HepG2 (cell line): ENCODE measurements around the gene POU3F1. TPM values are rescaled to one million over a fixed set of nuclear protein-coding genes. Genes with fewer than 3 reads are reported as not detected.

Experiments used
- CENPT ChIP-seq: sonication (generic); formaldehyde crosslinking; IDR thresholded peaks from 2 replicates; pipeline ENCODE4 v1.8.0; 2022; ENCODE audit warnings: low read depth, mild to moderate bottlenecking, moderate library complexity, missing genetic modification reagents
- HOXA5 ChIP-seq: sonication (generic); formaldehyde crosslinking; IDR thresholded peaks from 2 replicates; pipeline ENCODE4 v1.4.0; 2020; ENCODE audit warnings: missing genetic modification reagents
- ISL2 ChIP-seq: sonication (generic); formaldehyde crosslinking; IDR thresholded peaks from 2 replicates; pipeline ENCODE4 v1.5.0; 2020; ENCODE audit warnings: missing genetic modification reagents
- MEIS2 ChIP-seq: sonication (generic); formaldehyde crosslinking; IDR thresholded peaks from 2 replicates; pipeline ENCODE4 v1.9.0; 2021; ENCODE audit warnings: mild to moderate bottlenecking, missing genetic modification reagents
- THYN1 ChIP-seq: sonication (generic); formaldehyde crosslinking; IDR thresholded peaks from 2 replicates; pipeline ENCODE4 v1.8.1; 2023; ENCODE audit warnings: low read depth, mild to moderate bottlenecking, moderate library complexity, missing genetic modification reagents, borderline replicate concordance
- ZC3H4 ChIP-seq: sonication (generic); formaldehyde crosslinking; IDR thresholded peaks from 2 replicates; pipeline ENCODE4 v1.4.0; 2020; ENCODE audit warnings: missing genetic modification reagents, borderline replicate concordance
- ZFP90 ChIP-seq: sonication (generic); formaldehyde crosslinking; IDR thresholded peaks from 2 replicates; pipeline ENCODE4 v1.8.0; 2022; ENCODE audit warnings: missing genetic modification reagents, mild to moderate bottlenecking, inconsistent platforms, borderline replicate concordance
- ZNF674 ChIP-seq: sonication (generic); formaldehyde crosslinking; IDR thresholded peaks from 2 replicates; pipeline ENCODE4 v1.5.0; 2020; ENCODE audit warnings: low read depth, mild to moderate bottlenecking, missing genetic modification reagents
- ZNF713 ChIP-seq: sonication (generic); formaldehyde crosslinking; IDR thresholded peaks from 2 replicates; pipeline ENCODE4 v1.4.0; 2020; ENCODE audit warnings: mild to moderate bottlenecking, missing genetic modification reagents
- ZNF878 ChIP-seq: sonication (generic); formaldehyde crosslinking; IDR thresholded peaks from 2 replicates; pipeline ENCODE4 v1.8.1; 2023; ENCODE audit warnings: mild to moderate bottlenecking, missing genetic modification reagents, moderate library complexity
- ZSCAN30 ChIP-seq: sonication (generic); formaldehyde crosslinking; IDR thresholded peaks from 2 replicates; pipeline ENCODE4 v1.5.0; 2020; ENCODE audit warnings: mild to moderate bottlenecking, missing genetic modification reagents
- polyA plus RNA-seq, 8 experiments: library from polyadenylated mRNA; depleted of rRNA in 3 of 8; stranded (reverse) in 7 of 8; unstranded in 1 of 8; fragments of >200 nt; fragmentation: Illumina TruSeq in 4 of 8; extraction: Trizol in 4 of 8; gene quantifications; 2 replicates each; pipeline versions ENCODE4 v1.2.1 to v1.2.3, GENCODE V29; 2011 to 2016; ENCODE audit warnings: low read depth in 4 of 8, missing spikeins in 1 of 8, mixed read lengths in 1 of 8; ENCODE audit not compliant: insufficient read depth in 1 of 8
- total RNA-seq, 5 experiments: library from RNA; depleted of rRNA; stranded (reverse); fragments of >200 nt; fragmentation: Illumina TruSeq; extraction: Trizol; gene quantifications; 2 replicates each; pipeline ENCODE4 v1.2.3, GENCODE V29; 2016; ENCODE audit warnings: low read depth in 1 of 5
- TF ChIP-seq, protein P1 (sequence below): sonication (generic); formaldehyde crosslinking; IDR thresholded peaks from 2 replicates; pipeline ENCODE4 v1.8.0; 2022; ENCODE audit warnings: missing genetic modification reagents, mild to moderate bottlenecking, moderate library complexity, borderline replicate concordance
- TF ChIP-seq, protein P2 (sequence below): sonication (generic); formaldehyde crosslinking; IDR thresholded peaks from 2 replicates; pipeline ENCODE4 v1.4.0; 2020; ENCODE audit warnings: missing genetic modification reagents, mild to moderate bottlenecking, borderline replicate concordance
- TF ChIP-seq, protein P3 (sequence below): IDR thresholded peaks from 2 replicates; pipeline ENCODE4 v1.6.1; 2018; ENCODE audit warnings: missing genetic modification reagents
- TF ChIP-seq, protein P4 (sequence below), 2 experiments: sonication (generic) in 1 of 2; formaldehyde crosslinking in 1 of 2; IDR thresholded peaks; 2 replicates each; pipeline versions ENCODE4 v1.6.1 to v1.9.0; 2014 to 2022; ENCODE audit warnings: antibody characterized with exemption in 1 of 2, borderline replicate concordance in 1 of 2, inconsistent platforms in 1 of 2, low read depth in 1 of 2, missing genetic modification reagents in 1 of 2

The POU3F1 gene
- total and polyA plus RNA-seq, 2 of the 13 experiments (the other 11 are each of a cell fraction or from before 2014, with no cell fraction given), result not detected

DNA sequence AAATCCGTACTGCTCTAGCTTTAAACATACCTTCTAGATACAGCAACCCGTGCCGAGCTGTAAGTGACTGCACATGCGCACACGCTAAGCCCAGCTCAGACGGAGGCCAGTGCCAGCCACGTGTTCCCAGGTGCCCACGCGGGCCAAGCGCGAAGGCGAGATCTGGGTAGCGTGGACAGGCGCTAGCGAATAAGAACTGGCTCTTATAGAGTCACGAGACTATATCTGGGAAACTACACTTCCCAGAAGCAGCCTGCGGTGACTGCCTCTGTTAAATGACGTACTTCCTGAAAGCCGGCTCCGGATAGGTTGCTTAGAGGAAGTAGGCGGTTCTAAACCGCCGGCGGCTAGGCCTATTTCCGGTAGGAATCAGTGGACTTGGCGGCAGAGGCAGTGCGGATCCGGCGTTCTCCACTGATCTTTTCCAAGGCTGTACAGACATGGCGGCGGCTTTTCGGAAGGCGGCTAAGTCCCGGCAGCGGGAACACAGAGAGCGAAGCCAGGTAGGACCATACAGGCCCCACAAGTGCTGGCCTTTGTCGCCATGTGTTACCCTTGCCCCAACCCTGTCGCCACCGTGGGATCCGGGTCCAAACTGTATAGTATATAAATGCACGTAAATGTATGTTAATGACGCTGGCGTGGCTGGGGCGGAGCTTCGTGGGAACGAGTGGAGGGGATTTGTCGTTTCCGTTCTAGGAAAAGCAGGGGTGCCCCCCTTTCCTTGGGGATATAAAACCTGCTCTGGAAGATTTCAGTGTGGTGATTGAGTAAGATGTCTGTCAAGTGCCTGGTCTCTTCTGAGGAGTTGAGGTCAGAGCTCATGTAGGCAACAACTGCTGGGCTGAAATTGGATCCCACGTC lies 34.0 kb downstream of the POU3F1 start, which contains the start of gene UTP11 (continued):
- TF ChIP-seq ZNF674 (CRISPR knock-in tag) (no peak), ZC3H4 (CRISPR knock-in tag) (0 out of 2 replicates have a peak, but pooled peaks have one; percentile 59), ZNF713 (CRISPR knock-in tag) (no peak), THYN1 (CRISPR knock-in tag) (no peak), HOXA5 (CRISPR knock-in tag) (peak; percentile 47; the same call in 1 of the 2 replicates), ZSCAN30 (CRISPR knock-in tag) (peak; percentile 89; the same call in 1 of the 2 replicates), ZNF878 (CRISPR knock-in tag) (peak; percentile 94), ISL2 (CRISPR knock-in tag) (no peak), MEIS2 (CRISPR knock-in tag) (peak; percentile 87; the same call in 1 of the 2 replicates), CENPT (peak; percentile 97), ZFP90 (CRISPR knock-in tag) (peak; percentile 86)
- TF ChIP-seq, protein P1, sequence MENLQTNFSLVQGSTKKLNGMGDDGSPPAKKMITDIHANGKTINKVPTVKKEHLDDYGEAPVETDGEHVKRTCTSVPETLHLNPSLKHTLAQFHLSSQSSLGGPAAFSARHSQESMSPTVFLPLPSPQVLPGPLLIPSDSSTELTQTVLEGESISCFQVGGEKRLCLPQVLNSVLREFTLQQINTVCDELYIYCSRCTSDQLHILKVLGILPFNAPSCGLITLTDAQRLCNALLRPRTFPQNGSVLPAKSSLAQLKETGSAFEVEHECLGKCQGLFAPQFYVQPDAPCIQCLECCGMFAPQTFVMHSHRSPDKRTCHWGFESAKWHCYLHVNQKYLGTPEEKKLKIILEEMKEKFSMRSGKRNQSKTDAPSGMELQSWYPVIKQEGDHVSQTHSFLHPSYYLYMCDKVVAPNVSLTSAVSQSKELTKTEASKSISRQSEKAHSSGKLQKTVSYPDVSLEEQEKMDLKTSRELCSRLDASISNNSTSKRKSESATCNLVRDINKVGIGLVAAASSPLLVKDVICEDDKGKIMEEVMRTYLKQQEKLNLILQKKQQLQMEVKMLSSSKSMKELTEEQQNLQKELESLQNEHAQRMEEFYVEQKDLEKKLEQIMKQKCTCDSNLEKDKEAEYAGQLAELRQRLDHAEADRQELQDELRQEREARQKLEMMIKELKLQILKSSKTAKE (CRISPR knock-in tag), result no peak
- TF ChIP-seq, protein P2, sequence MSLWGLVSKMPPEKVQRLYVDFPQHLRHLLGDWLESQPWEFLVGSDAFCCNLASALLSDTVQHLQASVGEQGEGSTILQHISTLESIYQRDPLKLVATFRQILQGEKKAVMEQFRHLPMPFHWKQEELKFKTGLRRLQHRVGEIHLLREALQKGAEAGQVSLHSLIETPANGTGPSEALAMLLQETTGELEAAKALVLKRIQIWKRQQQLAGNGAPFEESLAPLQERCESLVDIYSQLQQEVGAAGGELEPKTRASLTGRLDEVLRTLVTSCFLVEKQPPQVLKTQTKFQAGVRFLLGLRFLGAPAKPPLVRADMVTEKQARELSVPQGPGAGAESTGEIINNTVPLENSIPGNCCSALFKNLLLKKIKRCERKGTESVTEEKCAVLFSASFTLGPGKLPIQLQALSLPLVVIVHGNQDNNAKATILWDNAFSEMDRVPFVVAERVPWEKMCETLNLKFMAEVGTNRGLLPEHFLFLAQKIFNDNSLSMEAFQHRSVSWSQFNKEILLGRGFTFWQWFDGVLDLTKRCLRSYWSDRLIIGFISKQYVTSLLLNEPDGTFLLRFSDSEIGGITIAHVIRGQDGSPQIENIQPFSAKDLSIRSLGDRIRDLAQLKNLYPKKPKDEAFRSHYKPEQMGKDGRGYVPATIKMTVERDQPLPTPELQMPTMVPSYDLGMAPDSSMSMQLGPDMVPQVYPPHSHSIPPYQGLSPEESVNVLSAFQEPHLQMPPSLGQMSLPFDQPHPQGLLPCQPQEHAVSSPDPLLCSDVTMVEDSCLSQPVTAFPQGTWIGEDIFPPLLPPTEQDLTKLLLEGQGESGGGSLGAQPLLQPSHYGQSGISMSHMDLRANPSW (CRISPR knock-in tag), result peak; percentile 84; the same call in 1 of the 2 replicates
- TF ChIP-seq, protein P3, sequence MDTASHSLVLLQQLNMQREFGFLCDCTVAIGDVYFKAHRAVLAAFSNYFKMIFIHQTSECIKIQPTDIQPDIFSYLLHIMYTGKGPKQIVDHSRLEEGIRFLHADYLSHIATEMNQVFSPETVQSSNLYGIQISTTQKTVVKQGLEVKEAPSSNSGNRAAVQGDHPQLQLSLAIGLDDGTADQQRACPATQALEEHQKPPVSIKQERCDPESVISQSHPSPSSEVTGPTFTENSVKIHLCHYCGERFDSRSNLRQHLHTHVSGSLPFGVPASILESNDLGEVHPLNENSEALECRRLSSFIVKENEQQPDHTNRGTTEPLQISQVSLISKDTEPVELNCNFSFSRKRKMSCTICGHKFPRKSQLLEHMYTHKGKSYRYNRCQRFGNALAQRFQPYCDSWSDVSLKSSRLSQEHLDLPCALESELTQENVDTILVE (CRISPR knock-in tag), result peak; percentile 77
- TF ChIP-seq, protein P4, sequence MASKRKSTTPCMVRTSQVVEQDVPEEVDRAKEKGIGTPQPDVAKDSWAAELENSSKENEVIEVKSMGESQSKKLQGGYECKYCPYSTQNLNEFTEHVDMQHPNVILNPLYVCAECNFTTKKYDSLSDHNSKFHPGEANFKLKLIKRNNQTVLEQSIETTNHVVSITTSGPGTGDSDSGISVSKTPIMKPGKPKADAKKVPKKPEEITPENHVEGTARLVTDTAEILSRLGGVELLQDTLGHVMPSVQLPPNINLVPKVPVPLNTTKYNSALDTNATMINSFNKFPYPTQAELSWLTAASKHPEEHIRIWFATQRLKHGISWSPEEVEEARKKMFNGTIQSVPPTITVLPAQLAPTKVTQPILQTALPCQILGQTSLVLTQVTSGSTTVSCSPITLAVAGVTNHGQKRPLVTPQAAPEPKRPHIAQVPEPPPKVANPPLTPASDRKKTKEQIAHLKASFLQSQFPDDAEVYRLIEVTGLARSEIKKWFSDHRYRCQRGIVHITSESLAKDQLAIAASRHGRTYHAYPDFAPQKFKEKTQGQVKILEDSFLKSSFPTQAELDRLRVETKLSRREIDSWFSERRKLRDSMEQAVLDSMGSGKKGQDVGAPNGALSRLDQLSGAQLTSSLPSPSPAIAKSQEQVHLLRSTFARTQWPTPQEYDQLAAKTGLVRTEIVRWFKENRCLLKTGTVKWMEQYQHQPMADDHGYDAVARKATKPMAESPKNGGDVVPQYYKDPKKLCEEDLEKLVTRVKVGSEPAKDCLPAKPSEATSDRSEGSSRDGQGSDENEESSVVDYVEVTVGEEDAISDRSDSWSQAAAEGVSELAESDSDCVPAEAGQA (IDR thresholded peaks at IDR 0.05; ENCODE audit: low read depth), result peak; percentile 51; the same call in 1 of the 2 replicates
- TF ChIP-seq, protein P4 (CRISPR knock-in tag; IDR thresholded peaks at IDR 0.05; ENCODE audit: borderline replicate concordance), result peak; percentile 89
